Neutrophil (primary cell): ENCODE data around the gene LMNTD2.

Experiments used
- H3K27ac ChIP-seq: fragments of 200-600 bp; sonication (generic); 2 replicates; pipeline ENCODE4 v1.5.1; 2016; ENCODE audit warnings: mild to moderate bottlenecking, moderate library complexity
- H3K27me3 ChIP-seq: fragments of 200-600 bp; sonication (generic); 2 replicates; pipeline ENCODE4 v1.6.0; 2016; ENCODE audit warnings: mild to moderate bottlenecking
- H3K36me3 ChIP-seq: fragments of 200-600 bp; sonication (generic); 2 replicates; pipeline ENCODE4 v1.5.1; 2017
- H3K4me1 ChIP-seq, 2 experiments: fragments of 200-600 bp in 1 of 2; sonication (generic) in 1 of 2; 1 replicate in 1 of 2; 2 replicates in 1 of 2; pipeline versions ENCODE4 v1.5.1 to v1.6.1; 2013 to 2016; ENCODE audit warnings: low read depth in 1 of 2, low read length in 1 of 2, mild to moderate bottlenecking in 1 of 2, moderate library complexity in 1 of 2; ENCODE audit not compliant: control insufficient read depth in 1 of 2, insufficient read depth in 1 of 2
- H3K4me3 ChIP-seq, 2 experiments: fragments of 200-600 bp in 1 of 2; sonication (generic) in 1 of 2; 1 replicate in 1 of 2; 2 replicates in 1 of 2; pipeline ENCODE4 v1.5.1; 2013 to 2016; ENCODE audit warnings: low read depth in 1 of 2, low read length in 1 of 2, mild to moderate bottlenecking in 1 of 2, moderate library complexity in 1 of 2
- H3K9me3 ChIP-seq: fragments of 200-600 bp; sonication (generic); 2 replicates; pipeline ENCODE4 v1.5.1; 2016
- CTCF ChIP-seq: fragments of 200-600 bp; sonication (generic); IDR thresholded peaks from 2 replicates; pipeline ENCODE4 v1.5.1; 2016; ENCODE audit warnings: antibody characterized with exemption

LMNTD2 gene

GRCh38 chr11:597166-597725, 36.7 kb upstream of the LMNTD2 start:
- Histone ChIP-seq H3K4me1 (no peaks in the 10 kb centered on the region), H3K4me3 (no peak overlapping the region), H3K27ac (no peak overlapping the region), H3K36me3 (peaks cover 96% of the 10 kb centered on the region), H3K27me3 (no peaks in the 10 kb centered on the region), H3K9me3 (no peaks in the 10 kb centered on the region)
- TF ChIP-seq CTCF: no peak

- no peaks in the 10 kb centered on the region for H3K4me1 ChIP-seq
Observed at GRCh38 chr11:596374-596773, 35.8 kb upstream of the LMNTD2 start.

GRCh38 chr11:595400-595799, 34.9 kb upstream of the LMNTD2 start:
- no peaks in the 10 kb centered on the region for H3K9me3 ChIP-seq
- H3K27me3 ChIP-seq: no peaks in the 10 kb centered on the region
- no peak overlapping the region for H3K4me3 ChIP-seq
- no peak for TF ChIP-seq CTCF
- H3K36me3 ChIP-seq: peaks cover 97% of the 10 kb centered on the region
- no peak overlapping the region for H3K27ac ChIP-seq
- no peaks in the 10 kb centered on the region for H3K4me1 ChIP-seq

More at GRCh38 chr11:596374-596773, 35.8 kb upstream of the LMNTD2 start:
- Histone ChIP-seq H3K9me3 (no peaks in the 10 kb centered on the region), H3K36me3 (peaks cover 96% of the 10 kb centered on the region), H3K27ac (no peak overlapping the region), H3K4me3 (no peak overlapping the region), H3K27me3 (no peaks in the 10 kb centered on the region)
- TF ChIP-seq CTCF: no peak

- H3K4me3 ChIP-seq: no peak overlapping the region
- peaks cover 98% of the 10 kb centered on the region for H3K36me3 ChIP-seq
- H3K27ac ChIP-seq: no peak overlapping the region
- TF ChIP-seq CTCF: no peak
- H3K4me1 ChIP-seq: no peaks in the 10 kb centered on the region
- H3K27me3 ChIP-seq: no peaks in the 10 kb centered on the region
- no peaks in the 10 kb centered on the region for H3K9me3 ChIP-seq
Observed at GRCh38 chr11:593347-593746, 32.8 kb upstream of the LMNTD2 start.

- H3K27me3 ChIP-seq: no peaks in the 10 kb centered on the region
- no peak for TF ChIP-seq CTCF
- no peak overlapping the region for H3K27ac ChIP-seq
- H3K4me3 ChIP-seq: no peak overlapping the region
- no peaks in the 10 kb centered on the region for H3K4me1 ChIP-seq
- peaks cover 97% of the 10 kb centered on the region for H3K36me3 ChIP-seq
- no peaks in the 10 kb centered on the region for H3K9me3 ChIP-seq
Observed at GRCh38 chr11:592918-593317, 32.4 kb upstream of the LMNTD2 start.

GRCh38 chr11:592501-592900, 32.0 kb upstream of the LMNTD2 start:
- no peaks in the 10 kb centered on the region for H3K9me3 ChIP-seq
- H3K27me3 ChIP-seq: no peaks in the 10 kb centered on the region
- H3K36me3 ChIP-seq: peaks cover 97% of the 10 kb centered on the region
- no peak overlapping the region for H3K4me3 ChIP-seq
- H3K27ac ChIP-seq: no peak overlapping the region
- no peak for TF ChIP-seq CTCF
- H3K4me1 ChIP-seq: no peaks in the 10 kb centered on the region
